GM19397 (cell line): Measurements from ENCODE around the gene MRM2.
"Not testable (repeated sequence)": the region's sequence is repeated elsewhere in the genome, so short reads cannot be mapped to it uniquely, and the experiment has no call there.

Experiments used
- ATAC-seq: cut with Tn5 transposase; IDR thresholded peaks from one replicate; pipeline ENCODE4 v1.9.1; 2021; ENCODE audit warnings: mild to moderate bottlenecking, moderate library complexity; ENCODE audit not compliant: unreplicated experiment

MRM2 gene

DNA sequence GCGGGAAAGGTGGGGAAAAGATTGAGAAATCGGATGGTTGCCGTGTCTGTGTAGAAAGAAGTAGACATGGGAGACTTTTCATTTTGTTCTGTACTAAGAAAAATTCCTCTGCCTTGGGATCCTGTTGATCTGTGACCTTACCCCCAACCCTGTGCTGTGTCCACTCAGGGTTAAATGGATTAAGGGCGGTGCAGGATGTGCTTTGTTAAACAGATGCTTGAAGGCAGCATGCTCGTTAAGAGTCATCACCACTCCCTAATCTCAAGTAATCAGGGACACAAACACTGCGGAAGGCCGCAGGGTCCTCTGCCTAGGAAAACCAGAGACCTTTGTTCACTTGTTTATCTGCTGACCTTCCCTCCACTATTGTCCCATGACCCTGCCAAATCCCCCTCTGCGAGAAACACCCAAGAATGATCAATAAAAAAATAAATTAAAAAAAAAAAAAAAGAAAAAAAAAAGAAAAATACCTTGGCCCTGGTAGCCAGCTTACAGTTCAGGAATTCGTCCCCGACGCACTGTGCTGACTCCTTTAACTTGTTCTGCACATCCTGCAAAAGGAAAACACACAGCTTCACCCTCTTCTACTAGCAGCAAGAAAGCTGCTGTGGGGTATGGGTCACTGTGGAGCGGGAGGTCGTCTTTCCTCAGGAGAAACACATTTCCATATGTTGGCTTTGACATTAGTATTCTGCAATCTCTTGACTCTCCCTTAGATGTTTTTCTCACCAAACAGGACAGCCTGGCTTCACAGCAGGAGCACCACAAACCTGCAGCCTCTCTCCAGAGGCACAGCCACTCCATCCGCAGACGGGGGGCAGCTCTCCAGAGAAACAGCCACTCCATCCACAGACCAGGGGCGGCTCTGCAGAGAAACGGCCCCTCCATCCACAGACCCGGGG, 27.3 kb upstream of the MRM2 start:
- ATAC-seq = not testable (repeated sequence)

DNA sequence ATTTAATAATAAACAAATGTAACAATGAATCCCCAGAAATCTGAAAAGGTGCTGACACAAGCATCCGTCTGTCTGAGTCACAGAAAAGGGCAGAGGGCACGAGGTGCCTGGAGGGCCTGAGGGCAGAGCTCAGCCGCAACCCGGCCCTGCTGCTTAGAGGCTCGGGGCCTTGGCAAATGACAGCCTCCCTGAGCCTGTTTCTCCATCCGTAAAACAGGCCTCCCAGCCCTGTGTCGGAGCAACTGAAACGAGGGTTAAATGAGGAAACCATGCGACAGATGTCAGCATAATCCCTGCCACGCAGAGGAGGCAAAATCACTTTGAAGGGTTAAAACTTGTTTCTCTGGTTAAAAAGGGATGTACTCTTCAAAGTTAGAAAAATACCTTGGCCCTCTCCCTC, 24.9 kb upstream of the MRM2 start:
- ATAC-seq = no peak

DNA sequence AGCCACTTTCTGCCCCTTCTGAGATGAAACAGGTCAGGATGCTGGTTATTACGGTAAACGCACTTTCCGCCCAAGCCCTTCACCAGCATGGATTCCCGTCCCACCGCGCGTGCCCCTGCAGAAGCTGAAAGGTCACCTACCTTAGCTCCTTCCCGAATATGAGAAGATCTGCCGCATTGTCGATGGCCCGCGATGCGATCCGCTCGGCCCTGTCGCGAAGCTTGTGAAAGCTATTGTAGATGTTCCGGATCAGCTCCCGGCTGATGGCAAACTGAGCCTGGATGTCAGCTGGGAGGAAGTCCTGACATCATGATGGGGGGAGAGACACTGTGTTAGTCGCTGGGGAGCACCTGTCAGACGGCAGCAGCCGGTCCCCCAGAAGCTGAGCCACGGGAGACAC, 22.2 kb upstream of the MRM2 start:
- ATAC-seq = no peak

DNA sequence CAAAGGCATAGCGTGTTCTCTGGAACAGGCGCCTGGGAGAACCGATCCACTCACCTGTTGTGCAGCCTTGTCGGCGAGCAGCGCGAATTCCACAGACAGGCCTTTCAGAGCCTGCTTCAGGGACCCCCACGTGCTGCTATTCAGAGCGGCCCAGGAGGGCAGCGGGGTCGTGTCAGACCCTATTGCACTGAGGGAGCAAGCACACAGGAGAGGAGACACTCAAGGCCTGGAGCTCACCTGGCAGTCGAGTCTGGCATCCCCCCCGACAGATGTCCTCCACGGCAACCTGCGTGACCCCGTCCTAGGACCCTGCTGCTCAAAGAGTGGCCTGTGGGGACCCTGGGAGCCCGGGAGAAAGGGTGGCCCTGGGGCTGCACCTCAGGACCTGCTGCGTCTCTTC, 21.2 kb upstream of the MRM2 start:
- no peak for ATAC-seq

DNA sequence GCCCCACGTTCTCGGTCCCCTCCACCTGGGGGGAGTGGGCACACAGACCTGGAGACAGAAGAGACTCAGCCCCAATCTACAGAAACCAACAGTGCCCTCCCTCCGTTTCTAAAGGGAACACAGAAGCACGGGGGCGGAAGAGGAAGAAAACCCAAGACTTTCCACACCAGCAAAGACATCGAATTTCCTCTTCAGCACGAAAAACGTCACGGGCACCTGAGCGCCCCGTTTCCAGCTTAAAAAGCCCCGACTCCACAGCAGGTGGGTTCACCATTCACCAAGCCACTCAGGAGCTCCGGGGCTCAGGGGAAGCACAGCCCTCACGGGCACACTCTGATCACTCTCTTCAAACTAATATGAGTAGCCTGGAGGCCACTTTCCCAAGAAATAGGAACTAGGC, 19.6 kb upstream of the MRM2 start:
- ATAC-seq = no peak

DNA sequence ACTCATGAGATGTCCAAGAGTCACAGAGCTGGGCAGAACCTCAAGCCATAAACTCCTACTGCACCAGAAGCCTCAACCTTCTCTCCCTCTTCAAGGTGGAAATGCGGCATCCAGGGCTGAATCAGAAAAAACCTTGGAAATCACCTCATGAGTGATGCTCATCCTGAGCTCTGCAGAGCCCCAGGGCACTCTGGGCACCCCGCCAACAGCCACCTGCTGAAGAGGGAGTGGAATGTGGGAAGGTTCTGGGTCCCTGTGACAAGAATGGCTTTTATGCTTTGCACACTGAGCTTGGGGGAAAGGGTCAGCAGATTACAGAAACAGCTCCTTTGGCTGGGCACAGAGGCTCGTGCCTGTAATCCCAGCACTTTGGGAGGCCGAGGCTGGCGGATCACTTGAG, 18.8 kb upstream of the MRM2 start:
- ATAC-seq = no peak

DNA sequence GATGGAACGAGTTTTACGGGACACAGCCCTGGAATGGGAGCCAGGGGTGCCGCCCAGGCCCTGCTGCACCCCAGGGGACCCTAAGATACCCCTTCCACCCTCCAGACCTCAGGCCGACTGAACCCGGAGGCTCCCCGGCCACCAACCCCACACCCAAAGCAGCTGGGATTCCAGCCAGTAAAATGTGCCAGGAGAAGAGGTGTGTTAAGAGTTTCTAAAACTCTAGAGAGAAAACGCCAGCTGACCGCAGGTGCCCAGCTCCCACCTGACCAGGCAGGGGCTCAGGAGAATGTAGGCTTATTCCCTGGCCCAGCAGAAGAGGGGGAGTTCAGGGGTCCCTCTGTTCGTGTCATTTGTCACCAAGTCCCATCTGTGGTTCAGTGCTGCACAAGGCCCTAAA, 17.5 kb upstream of the MRM2 start:
- no peak for ATAC-seq

DNA sequence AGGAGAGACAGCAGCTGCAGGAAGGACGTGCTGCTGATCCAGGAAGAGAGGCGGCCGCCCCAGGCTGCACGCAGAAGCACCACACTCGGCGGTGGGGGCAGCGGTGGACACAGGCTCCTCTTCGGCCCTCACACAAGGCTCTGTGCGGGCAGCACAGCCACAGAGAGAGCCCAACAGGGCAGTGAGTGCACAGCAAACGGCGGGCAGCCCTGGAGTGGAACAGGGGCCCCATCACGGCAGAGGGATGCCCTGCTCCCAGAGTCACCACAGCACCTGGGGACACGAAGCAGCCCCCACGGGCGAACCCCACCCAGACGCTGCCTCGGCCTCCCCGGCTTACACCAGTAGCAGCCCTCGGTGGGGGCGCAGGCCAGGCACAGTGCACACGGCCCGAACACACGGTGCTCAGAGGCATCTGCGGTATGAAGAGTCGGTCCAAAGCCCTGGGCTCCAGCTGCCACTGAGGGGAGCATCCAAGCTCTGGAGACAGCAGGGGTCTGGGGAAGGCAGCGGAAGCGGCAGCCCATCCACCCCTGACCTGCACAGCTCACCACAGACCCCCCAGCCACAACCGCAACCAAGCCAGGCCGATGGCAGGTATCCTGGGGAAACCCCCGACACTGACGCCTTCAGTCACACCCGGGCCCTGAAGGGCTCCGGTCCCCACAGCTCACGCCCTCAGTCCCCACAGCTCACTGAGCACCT, 16.8 kb upstream of the MRM2 start:
- ATAC-seq = no peak

DNA sequence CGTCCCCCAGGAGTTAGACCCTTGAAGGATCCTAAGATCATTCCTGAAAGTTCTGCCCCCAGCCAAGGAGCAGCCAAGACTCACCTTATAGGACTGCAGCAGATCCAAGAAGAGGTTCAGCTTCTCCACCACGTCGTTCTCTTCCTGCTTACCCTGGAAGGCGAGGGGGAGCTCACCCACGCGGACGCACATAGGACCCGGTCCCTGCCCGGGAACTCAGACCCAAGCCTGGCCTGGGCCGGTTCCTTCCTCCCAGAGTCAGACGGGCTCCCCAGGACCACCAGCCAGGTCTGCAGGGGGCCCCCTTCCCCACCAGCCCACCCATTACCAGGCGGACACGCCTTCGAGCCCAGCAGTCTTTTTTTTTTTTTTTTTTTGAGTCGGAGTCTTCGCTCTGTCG, 15.6 kb upstream of the MRM2 start:
- no peak for ATAC-seq

DNA sequence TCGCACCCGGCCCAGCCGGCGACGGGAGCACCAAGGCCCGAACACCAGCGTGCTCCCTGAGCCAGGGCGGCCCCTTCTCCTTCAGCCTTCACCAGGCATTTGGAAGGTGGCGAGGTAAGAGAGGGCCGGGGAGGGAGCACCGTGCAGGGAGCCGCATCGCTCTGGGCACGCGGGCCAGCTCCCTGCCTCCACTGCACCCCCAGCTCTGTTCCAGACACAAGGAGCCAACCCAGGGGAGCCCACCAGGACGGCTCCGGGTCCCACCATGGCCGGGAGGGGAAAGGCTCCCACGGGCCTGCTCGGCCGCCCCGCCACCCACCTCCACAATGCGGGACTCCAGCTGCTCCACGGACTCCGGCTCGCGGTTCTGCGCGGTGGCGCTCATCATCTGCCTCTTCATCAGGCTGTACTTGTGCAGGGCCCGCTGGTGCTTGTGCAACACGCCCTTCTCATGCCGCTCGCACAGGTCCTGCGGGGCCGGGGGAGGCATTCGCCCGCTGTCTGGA, 15.1 kb upstream of the MRM2 start:
- no peak for ATAC-seq

DNA sequence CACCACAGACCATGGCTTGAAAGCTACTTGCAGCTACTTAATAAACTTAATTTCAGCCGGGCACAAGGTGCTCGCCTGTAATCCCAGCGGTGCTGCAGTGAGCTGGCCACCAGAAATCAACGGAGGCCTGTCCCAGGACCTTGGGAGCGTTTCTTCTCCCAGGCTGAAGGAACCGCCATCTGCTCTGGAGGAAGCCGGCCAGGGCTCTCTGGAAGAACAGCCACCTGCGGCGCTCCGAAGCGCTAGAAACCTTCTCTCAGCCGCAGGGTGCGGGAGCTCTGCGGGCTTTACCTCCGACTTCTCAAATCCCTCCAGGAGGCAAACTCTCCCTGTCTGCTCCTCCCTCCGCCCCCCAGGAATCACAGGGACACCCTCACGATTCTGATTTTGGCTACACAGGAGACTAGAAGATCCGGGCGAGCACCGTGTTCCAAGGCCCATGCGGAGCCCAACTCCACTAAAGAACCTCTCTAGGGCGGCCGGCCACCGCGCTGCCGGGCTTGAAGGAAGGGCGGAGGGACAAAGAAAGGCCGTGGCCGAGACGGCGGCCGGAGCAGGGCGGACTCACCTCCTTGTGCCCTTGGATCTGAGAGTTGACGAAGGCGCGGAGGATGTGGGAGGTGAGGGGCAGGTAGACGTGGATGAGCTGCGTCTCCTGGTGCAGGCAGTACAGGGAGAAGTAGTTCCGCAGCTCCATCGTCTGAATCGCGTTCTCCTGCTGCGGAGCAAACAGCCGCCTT, 14.5 kb upstream of the MRM2 start:
- no peak for ATAC-seq

DNA sequence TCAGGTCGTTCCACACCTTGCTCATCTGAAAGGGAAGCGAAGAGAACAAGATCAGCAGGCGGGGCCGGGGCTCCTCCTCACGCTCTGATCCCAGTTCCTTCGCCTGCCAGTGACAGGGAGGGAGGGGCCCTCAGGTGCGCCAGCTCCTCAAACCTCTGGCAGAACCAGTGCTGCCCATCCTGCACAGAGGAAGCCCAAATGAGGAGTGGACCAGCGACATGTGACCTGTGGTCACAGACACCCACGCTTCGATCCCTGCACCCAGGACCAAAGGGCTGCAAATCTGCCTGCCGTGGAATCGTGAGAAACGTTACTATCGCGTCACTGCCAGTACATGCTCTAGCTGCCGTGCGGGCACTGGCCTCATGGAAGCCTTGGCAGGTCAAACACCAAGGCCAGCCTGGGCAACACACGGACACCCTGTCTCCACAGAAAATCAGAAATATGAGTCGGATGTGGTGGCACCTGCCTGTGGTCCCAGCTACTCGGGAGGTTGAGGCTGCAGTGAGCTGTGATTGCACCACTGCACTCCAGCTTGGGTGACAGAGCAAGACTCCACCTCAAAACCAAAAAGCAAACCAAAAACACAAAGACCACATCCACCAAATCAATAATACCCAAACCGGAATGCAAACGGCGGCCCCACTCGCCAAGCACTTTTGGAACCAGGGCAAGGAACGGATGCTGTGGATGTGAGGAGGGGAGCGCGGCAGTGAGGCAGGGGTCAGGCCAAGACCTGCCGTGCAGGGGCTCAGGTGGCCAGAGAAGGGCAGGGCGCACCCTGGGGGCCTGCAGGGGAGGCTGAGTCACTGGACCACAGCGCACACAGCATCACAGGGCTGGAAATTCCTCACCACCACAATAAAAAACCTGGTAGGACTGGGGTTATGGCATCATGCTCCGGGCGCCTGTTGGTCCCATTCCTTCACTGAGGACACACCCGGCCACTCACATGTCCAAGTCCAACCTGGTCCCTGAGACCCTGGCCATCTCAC, 13.4 kb upstream of the MRM2 start:
- no peak for ATAC-seq

DNA sequence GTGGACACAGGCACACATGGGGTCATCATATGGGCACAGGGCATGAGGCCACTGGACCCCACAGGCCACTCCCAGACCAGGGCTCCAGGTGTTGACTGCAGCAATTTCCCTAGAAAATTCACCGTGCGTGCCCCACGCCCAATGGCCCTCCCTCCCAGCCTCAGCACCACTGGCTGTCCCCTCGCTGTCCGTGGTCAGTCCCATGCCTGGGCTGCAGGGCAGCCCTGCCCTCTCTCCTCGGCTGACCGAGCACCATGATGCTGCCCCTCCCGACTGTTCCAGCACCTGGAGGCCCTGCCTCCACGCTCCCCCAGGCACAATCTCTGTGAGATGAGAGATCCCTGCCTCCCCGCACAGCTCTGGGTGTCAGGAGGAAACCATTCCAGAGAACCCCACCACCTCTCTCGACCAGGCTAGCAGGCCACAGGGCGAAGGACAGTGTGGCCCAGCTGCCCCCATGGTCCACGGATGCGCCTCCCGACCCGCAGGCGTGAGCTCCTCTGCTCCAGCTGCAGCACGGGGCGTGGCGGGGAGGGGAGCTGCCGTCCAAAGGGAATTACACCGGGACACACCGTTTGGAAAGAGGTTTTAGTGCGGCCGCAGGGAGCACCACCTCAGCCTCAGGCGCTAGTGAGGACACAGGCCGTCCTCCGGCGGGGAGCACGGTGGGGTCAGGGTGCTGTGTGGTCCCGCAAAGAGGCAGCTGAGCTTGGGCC, 12.6 kb upstream of the MRM2 start:
- no peak for ATAC-seq

DNA sequence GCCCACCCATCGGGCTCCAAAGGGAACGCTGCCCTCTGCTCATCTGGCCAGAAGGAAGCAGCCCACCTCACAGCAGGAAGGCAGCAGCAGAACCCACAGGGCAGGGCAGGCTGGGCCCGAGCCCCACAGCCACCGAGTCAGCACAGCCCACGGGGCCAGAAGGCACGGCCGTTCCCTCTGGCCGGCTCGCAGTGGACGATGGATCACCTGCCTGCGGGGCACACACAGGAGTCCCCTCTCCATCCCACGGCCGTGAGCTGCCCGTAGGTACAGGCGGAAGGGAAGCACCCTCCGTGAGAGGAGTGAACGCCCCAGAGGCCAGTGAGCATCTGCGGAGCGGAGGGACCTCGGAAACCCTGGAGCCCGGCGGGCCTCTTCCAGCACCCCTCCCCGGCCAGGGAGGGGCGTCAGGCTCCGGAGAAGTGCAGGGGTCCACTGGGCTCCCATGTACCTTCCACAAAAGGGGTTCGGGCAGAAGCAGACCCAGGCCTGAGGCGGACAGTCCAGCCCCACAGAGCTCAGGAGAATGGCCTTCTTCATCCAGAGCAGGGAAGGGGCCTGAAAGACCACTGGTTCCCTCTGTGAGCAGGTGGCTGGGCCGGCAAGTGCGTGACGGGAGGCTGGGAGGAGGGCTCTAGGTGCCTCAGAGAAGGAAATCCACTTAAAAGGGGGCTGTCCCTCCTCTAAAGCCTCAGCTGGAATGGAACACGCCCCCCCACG, 11.7 kb upstream of the MRM2 start:
- no peak for ATAC-seq

DNA sequence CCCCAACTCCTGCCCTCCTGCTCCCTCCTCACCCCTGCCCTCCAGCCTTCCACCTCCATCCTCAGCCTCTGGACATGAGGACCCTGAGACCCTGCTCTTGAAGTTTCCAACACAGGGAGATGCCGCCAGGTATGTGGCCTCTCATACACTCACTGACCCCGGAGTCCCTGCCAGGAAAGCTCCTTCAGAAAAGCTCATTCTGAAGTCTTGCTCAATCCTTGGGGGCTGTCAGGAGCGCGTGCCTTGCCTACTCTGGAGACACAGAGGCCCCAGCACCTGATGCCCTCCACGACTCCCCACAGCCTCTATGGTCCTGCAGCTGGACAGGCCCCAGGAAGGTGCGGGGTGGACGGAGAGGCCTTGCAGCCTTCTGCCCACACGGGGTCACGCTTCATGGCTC, 11.0 kb upstream of the MRM2 start:
- no peak for ATAC-seq

DNA sequence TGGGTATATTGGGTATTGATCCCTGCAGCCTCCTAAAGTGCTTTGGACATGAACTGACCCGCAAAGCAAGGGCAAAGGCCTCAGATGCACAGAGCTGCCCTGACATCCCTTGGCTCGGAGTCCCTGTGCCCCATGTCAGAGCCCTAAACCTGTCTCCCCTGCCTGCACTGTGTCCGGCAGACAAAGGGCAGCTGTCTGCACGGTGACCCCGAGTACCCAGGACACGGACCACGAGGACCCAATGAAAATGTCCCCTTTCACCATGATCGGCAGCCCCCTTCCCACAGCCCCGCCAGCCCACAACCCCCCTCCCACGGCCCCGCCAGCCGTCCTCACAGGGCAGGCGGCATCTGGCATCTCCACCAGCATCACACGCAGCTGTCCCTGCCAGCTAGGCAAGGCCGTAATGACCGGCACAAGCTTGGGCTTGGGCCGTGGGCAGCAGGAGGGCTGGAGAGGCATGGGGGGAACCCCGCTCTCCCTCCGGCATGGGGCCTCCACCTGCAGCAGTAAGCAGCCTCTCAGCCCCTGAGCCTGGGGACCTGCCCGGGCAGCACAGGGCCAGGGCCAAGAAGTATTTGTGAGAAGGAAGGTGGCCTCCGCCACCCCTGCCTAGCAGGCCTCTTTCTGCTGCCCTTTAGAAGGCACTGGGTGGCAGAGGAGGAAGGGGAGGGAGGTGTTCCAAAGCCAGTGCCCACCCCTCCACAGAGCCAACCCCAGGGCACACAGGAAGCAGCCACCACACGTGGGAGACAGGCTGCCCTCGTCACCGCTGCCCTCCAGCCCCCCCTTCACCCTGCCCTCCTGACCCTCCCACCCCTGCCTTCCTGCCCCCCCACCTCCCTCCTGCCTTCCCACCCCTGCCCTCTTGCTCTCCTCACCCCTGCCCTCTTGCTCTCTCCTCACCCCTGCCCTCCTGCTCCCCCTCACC, 10.1 kb upstream of the MRM2 start:
- ATAC-seq = no peak

DNA sequence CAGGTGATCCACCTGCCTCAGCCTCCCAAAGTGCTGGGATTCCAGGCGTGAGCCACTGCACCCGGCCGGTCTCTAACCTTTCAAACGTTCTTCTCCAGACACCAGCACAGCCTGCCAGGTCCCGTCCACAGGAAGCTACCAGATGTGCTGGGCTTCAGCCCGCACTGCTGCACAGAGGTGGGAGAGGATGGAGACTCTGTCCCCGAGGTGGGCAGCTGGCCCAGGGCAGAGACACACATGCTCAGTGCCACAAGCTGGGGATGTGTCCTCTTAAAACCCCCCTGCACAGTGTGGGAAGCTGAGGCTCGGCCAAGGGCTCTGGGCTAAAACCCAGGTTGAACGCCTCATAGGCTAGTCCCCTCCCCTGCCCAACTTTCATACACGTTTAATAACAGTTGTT, 9.4 kb upstream of the MRM2 start:
- no peak for ATAC-seq

DNA sequence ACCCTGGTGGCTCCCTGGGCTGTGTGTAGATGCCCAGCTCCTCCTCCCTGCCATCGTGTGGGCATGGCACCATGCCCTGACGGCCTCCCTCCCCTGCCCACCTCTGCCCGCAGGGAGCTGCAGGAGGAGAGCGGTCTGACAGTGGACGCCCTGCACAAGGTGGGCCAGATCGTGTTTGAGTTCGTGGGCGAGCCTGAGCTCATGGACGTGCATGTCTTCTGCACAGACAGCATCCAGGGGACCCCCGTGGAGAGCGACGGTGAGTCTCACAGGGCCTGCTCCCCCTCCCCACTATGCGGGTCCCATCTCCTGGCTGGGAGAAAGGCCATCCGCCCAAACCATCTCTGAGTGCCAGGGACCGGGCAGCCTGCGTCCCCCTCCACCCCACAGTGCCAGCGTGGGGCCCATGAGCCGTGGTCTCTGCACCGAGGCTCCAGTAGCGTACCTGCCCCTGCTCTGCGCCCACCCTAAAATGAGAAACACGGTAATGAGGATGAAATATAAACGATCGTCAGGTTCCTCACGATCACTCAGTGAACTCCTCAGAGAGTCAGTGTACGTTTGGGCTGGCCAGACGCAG, 7.8 kb upstream of the MRM2 start:
- no peak for ATAC-seq
